ENCODE measurements around the gene DRC7.

DNA sequence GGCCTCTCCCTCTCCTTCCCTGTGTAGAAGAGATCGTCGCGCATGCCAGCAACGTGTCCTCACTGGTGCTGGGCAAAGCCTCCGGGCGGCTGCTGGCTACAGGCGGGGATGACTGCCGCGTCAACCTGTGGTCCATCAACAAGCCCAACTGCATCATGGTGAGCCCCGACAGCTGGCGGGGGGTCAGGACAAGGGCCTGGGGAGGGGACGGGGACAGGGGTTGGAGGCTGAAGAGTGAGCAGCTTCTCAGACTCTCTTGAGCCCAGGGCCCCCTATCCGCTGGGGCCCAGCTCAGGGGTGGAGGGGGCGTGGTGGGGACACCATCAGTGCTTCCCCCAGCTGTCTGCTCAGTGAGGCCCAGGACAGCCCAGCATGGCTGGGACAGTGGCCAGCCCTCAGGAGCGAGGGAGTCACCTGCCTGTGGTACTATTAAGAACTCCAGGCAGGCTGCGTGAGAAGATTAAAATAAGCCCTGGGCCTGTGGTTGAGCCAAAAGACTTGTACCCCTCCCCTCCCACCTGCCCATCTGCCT is 47.1 kb downstream of the DRC7 start:
- TF ChIP-seq, protein P1, sequence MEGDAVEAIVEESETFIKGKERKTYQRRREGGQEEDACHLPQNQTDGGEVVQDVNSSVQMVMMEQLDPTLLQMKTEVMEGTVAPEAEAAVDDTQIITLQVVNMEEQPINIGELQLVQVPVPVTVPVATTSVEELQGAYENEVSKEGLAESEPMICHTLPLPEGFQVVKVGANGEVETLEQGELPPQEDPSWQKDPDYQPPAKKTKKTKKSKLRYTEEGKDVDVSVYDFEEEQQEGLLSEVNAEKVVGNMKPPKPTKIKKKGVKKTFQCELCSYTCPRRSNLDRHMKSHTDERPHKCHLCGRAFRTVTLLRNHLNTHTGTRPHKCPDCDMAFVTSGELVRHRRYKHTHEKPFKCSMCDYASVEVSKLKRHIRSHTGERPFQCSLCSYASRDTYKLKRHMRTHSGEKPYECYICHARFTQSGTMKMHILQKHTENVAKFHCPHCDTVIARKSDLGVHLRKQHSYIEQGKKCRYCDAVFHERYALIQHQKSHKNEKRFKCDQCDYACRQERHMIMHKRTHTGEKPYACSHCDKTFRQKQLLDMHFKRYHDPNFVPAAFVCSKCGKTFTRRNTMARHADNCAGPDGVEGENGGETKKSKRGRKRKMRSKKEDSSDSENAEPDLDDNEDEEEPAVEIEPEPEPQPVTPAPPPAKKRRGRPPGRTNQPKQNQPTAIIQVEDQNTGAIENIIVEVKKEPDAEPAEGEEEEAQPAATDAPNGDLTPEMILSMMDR (IDR thresholded peaks at IDR 0.05 in 8 of 11, conservative IDR thresholded peaks at IDR 0.05 in 3 of 11) = no peak
- no peak for TF ChIP-seq POLR2AphosphoS5 (IDR thresholded peaks at IDR 0.05)

Data from spleen (tissue), 7 donors.